ENCODE data around the gene LRRC61. TPM values are rescaled to one million over a fixed set of nuclear protein-coding genes. Genes with fewer than 3 reads are reported as not detected.
A peak's percentile ranks its signal among the peaks of the same experiment; 100 is the strongest.
"Not testable (repeated sequence)": the region's sequence is repeated elsewhere in the genome, so short reads cannot be mapped to it uniquely, and the experiment has no call there.

LRRC61 gene
- polyA plus RNA-seq, 1 of the 3 experiments (the other 2 are of a cell fraction) = 0.99 TPM

- ChIA-PET POLR2A (interaction anchor here (0.8 to 2.6 kb wide), 3 partner anchors 11 to 20 kb away, joined by 3 to 22 read pairs (median 8); partner anchors contain the start of gene REPIN1), CTCF (interaction anchor here (0.6 to 2.1 kb wide), 12 partner anchors 11 to 580 kb away, joined by 3 to 7 read pairs (median 3); a partner anchor contains a TSS)
- Histone ChIP-seq H3K9me2 (no peaks in the 10 kb centered on the region), H3K27ac (ENCODE audit: low read depth in 2 of 2, low read length in 1 of 2) (peak overlapping the region in 1 of 2 experiments; percentile 70; a peak in 2 of 4 replicates), H3K9ac (no peak overlapping the region), H4K20me1 (ENCODE audit: insufficient read depth) (peaks cover 8% of the 10 kb centered on the region; the same call in 1 of the 2 replicates), H3K36me3 (replicated peaks in 1 of 2; ENCODE audit: control insufficient read depth in 1 of 2, insufficient read depth in 2 of 2, low read length in 1 of 2) (peaks cover 0 to 3% of the 10 kb centered on the region in 2 experiments), H3K79me2 (ENCODE audit: insufficient read depth) (peaks cover 34% of the 10 kb centered on the region; the same call in 1 of the 2 replicates), H3K9me3 (no peaks in the 10 kb centered on the region), H3K4me1 (ENCODE audit: control insufficient read depth in 1 of 2, insufficient read depth in 2 of 2, low read depth in 1 of 2, low read length in 1 of 2) (peaks cover 0 to 57% of the 10 kb centered on the region in 2 experiments; a peak in 2 of 4 replicates), H3K27me3 (ENCODE audit: insufficient read depth) (no peaks in the 10 kb centered on the region), H3K4me2 (no peak overlapping the region), H2AFZ (ENCODE audit: low read depth) (no peak overlapping the region), H3F3A (replicated peaks; ENCODE audit: insufficient read depth) (no peaks in the 10 kb centered on the region), H3K4me3 (ENCODE audit: low read depth in 2 of 2, low read length in 1 of 2) (no peak overlapping the region)
- no peak for TF ChIP-seq EZH2phosphoT487 (IDR thresholded peaks at IDR 0.05; ENCODE audit: borderline replicate concordance, low read depth)
- peak; percentile 75; the same call in 1 of the 2 replicates for TF ChIP-seq RCOR1 (IDR thresholded peaks at IDR 0.05; ENCODE audit: low read length)
- TF ChIP-seq, protein P1, sequence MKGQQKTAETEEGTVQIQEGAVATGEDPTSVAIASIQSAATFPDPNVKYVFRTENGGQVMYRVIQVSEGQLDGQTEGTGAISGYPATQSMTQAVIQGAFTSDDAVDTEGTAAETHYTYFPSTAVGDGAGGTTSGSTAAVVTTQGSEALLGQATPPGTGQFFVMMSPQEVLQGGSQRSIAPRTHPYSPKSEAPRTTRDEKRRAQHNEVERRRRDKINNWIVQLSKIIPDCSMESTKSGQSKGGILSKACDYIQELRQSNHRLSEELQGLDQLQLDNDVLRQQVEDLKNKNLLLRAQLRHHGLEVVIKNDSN (IDR thresholded peaks at IDR 0.05; ENCODE audit: borderline replicate concordance, low read depth) = no peak
- TF ChIP-seq RXRA (IDR thresholded peaks at IDR 0.05; ENCODE audit: borderline replicate concordance, low read depth) = no peak
- peak in 1 of 2 experiments; percentile 66; a peak in 1 of 4 replicates for TF ChIP-seq EP300 (IDR thresholded peaks at IDR 0.05; ENCODE audit: borderline replicate concordance in 1 of 2, low read depth in 1 of 2, low read length in 1 of 2)
- no peak for TF ChIP-seq REST (IDR thresholded peaks at IDR 0.05; ENCODE audit: low read depth, low read length)
- TF ChIP-seq GABPA (IDR thresholded peaks at IDR 0.05; ENCODE audit: low read depth) = no peak
- TF ChIP-seq, protein P2, sequence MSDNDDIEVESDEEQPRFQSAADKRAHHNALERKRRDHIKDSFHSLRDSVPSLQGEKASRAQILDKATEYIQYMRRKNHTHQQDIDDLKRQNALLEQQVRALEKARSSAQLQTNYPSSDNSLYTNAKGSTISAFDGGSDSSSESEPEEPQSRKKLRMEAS (IDR thresholded peaks at IDR 0.05; ENCODE audit: low read depth) = no peak
- no peak for TF ChIP-seq NFIC (IDR thresholded peaks at IDR 0.05; ENCODE audit: borderline replicate concordance)
- peak; percentile 15 for TF ChIP-seq CHD2 (IDR thresholded peaks at IDR 0.05; ENCODE audit: low read length, partially characterized antibody)
- no peak for TF ChIP-seq FOSL2 (IDR thresholded peaks at IDR 0.05; ENCODE audit: borderline replicate concordance, low read depth)
- no peak for TF ChIP-seq TAF1 (IDR thresholded peaks at IDR 0.05; ENCODE audit: borderline replicate concordance, low read depth, low read length)
- DNase-seq = peak; percentile 60
- 87% methylated on average over 10 of the region's 14 CpGs for WGBS (ENCODE audit: low lambda C conversion rate)
These were observed 62.2 kb downstream of the LRRC61 start for GRCh38 chr7:150385302-150385723.

- Histone ChIP-seq H3K79me2 (ENCODE audit: insufficient read depth) (peaks cover 28% of the 10 kb centered on the region; the same call in 1 of the 2 replicates), H3K27ac (ENCODE audit: low read depth in 2 of 2, low read length in 1 of 2) (peak overlapping the region in 1 of 2 experiments; percentile 70; a peak in 1 of 4 replicates), H3K4me1 (ENCODE audit: control insufficient read depth in 1 of 2, insufficient read depth in 2 of 2, low read depth in 1 of 2, low read length in 1 of 2) (peaks cover 0 to 51% of the 10 kb centered on the region in 2 experiments; a peak in 2 of 4 replicates)
- not testable (repeated sequence) for H3K36me3 ChIP-seq (replicated peaks in 1 of 2; ENCODE audit: control insufficient read depth in 1 of 2, insufficient read depth in 2 of 2, low read length in 1 of 2); DNase-seq; H2AFZ ChIP-seq (ENCODE audit: low read depth); H3F3A ChIP-seq (replicated peaks; ENCODE audit: insufficient read depth); H4K20me1 ChIP-seq (ENCODE audit: insufficient read depth); H3K27me3 ChIP-seq (ENCODE audit: insufficient read depth); H3K9me3 ChIP-seq; H3K4me3 ChIP-seq (ENCODE audit: low read depth in 2 of 2, low read length in 1 of 2); H3K4me2 ChIP-seq; H3K9me2 ChIP-seq; H3K9ac ChIP-seq
- 78% methylated on average over 6 of the region's 6 CpGs for WGBS (ENCODE audit: low lambda C conversion rate)
- POLR2A ChIA-PET = interaction anchor here (0.8 to 2.6 kb wide), 3 partner anchors 11 to 19 kb away, joined by 3 to 22 read pairs (median 8); partner anchors contain the start of gene REPIN1
- CTCF ChIA-PET = interaction anchor here (0.9 to 2.1 kb wide), 10 partner anchors 12 to 512 kb away, joined by 3 to 7 read pairs (median 3); no protein-coding TSS in a partner anchor
These were observed 62.7 kb downstream of the LRRC61 start for GRCh38 chr7:150385884-150386283.
